H1 (cell line): ENCODE results near the gene CCS. TPM values are rescaled to one million over a fixed set of nuclear protein-coding genes. Genes with fewer than 3 reads are reported as not detected.

Experiments used
- ATF2 ChIP-seq: IDR thresholded peaks from 2 replicates; pipeline ENCODE4 v1.6.1; 2012; ENCODE audit warnings: low read length, inconsistent platforms
- BACH1 ChIP-seq: IDR thresholded peaks from 2 replicates; pipeline ENCODE4 v1.6.1; 2012; ENCODE audit warnings: low read length, improper control_type of control experiment
- CHD7 ChIP-seq: fragments of 300-600 bp; sonication (generic); IDR thresholded peaks from 2 replicates; pipeline ENCODE4 v1.7.1; 2012; ENCODE audit warnings: low read length, moderate library complexity, mild to moderate bottlenecking, inconsistent platforms; ENCODE audit not compliant: insufficient replicate concordance
- FOSL1 ChIP-seq: IDR thresholded peaks from 2 replicates; pipeline ENCODE4 v1.6.1; 2011; ENCODE audit warnings: mild to moderate bottlenecking, low read depth, low read length, moderate library complexity; ENCODE audit not compliant: insufficient read depth
- GTF2F1 ChIP-seq: IDR thresholded peaks from 2 replicates; pipeline ENCODE4 v1.6.1; 2012; ENCODE audit warnings: low read depth, low read length, improper control_type of control experiment, borderline replicate concordance
- KDM1A ChIP-seq: fragments of 200-600, 300-600 bp; sonication (generic); IDR thresholded peaks from 2 replicates; pipeline ENCODE4 v1.7.1; 2016; ENCODE audit warnings: mild to moderate bottlenecking, low read length, borderline replicate concordance
- MAX ChIP-seq: IDR thresholded peaks from 2 replicates; pipeline ENCODE4 v1.6.1; 2012; ENCODE audit warnings: inconsistent platforms
- TCF12 ChIP-seq: IDR thresholded peaks from 2 replicates; pipeline ENCODE4 v1.6.1; 2011; ENCODE audit warnings: low read depth, mild to moderate bottlenecking, low read length
- polyA plus RNA-seq, 7 experiments: library from polyadenylated mRNA; depleted of rRNA in 3 of 7; stranded (reverse) in 5 of 7; unstranded in 2 of 7; fragments of >200 nt in 5 of 7; fragments of 200-250 nt in 2 of 7; gene quantifications; 1 replicate in 5 of 7; 2 replicates in 1 of 7; 4 replicates in 1 of 7; pipeline versions ENCODE4 v1.2.1 to v1.2.3, GENCODE V29; 2011 to 2013; ENCODE audit warnings: missing spikeins in 2 of 7, mixed read lengths in 2 of 7
- total RNA-seq: library from RNA; stranded (reverse); fragmentation: NEBNext Ultra II Directional; extraction: Animal tissue kit (Norgen Biotek cat#: 25700); gene quantifications from 2 replicates; pipeline ENCODE4 v1.2.1, GENCODE V29; 2021

CCS gene
- total and polyA plus RNA-seq, 2 of the 8 experiments (the other 6 are each of a cell fraction or from before 2014, with no cell fraction given), result 37.1 to 37.7 TPM

- TF ChIP-seq CHD7, result no peak
- TF ChIP-seq ATF2, result peak; percentile 74
- TF ChIP-seq FOSL1, result no peak
- TF ChIP-seq GTF2F1, result 0 out of 2 replicates have a peak, but pooled peaks have one; percentile 60
- TF ChIP-seq MAX, result peak; percentile 85
- no peak for TF ChIP-seq KDM1A
- TF ChIP-seq BACH1, result peak; percentile 16; the same call in 1 of the 2 replicates
- no peak for TF ChIP-seq TCF12
Measured at GRCh38 chr11:66616379-66617154, 23.6 kb downstream of the CCS start, which contains the start of gene RBM14 (continued).
